GM18909 (cell line): Measurements from ENCODE around the gene HPCAL1.
"Not testable (repeated sequence)": the region's sequence is repeated elsewhere in the genome, so short reads cannot be mapped to it uniquely, and the experiment has no call there.

Source experiments
- ATAC-seq: cut with Tn5 transposase; IDR thresholded peaks from one replicate; pipeline ENCODE4 v1.9.1; 2021; ENCODE audit warnings: mild to moderate bottlenecking; ENCODE audit not compliant: unreplicated experiment, poor library complexity

Gene HPCAL1

GRCh38 chr2:10432311-10433181 lies 129.8 kb downstream of the HPCAL1 start:
- no peak for ATAC-seq

- ATAC-seq: no peak
Measured at GRCh38 chr2:10433264-10433946, 130.7 kb downstream of the HPCAL1 start.

GRCh38 chr2:10433947-10434885 lies 131.5 kb downstream of the HPCAL1 start:
- ATAC-seq: no peak

- peak; percentile 70 for ATAC-seq
Measured at GRCh38 chr2:10434886-10435819, 132.4 kb downstream of the HPCAL1 start.

- ATAC-seq: no peak
Measured at GRCh38 chr2:10435820-10436204, 133.1 kb downstream of the HPCAL1 start.

GRCh38 chr2:10436583-10437110 lies 133.9 kb downstream of the HPCAL1 start:
- ATAC-seq: no peak

GRCh38 chr2:10437806-10438205 lies 135.1 kb downstream of the HPCAL1 start:
- ATAC-seq: no peak

- ATAC-seq: no peak
Measured at GRCh38 chr2:10438688-10439087, 136.0 kb downstream of the HPCAL1 start.

- ATAC-seq: no peak
Measured at GRCh38 chr2:10439185-10439879, 136.6 kb downstream of the HPCAL1 start.

- ATAC-seq: no peak
Measured at GRCh38 chr2:10439971-10440370, 137.3 kb downstream of the HPCAL1 start.

- ATAC-seq: no peak
Measured at GRCh38 chr2:10440736-10441135, 138.0 kb downstream of the HPCAL1 start.

- no peak for ATAC-seq
Measured at GRCh38 chr2:10441948-10442347, 139.2 kb downstream of the HPCAL1 start.

GRCh38 chr2:10442469-10443126 lies 139.9 kb downstream of the HPCAL1 start:
- not testable (repeated sequence) for ATAC-seq

GRCh38 chr2:10444463-10444862 lies 141.8 kb downstream of the HPCAL1 start:
- no peak for ATAC-seq

- no peak for ATAC-seq
Measured at GRCh38 chr2:10446631-10447030, 143.9 kb downstream of the HPCAL1 start.

- peak; percentile 30 for ATAC-seq
Measured at GRCh38 chr2:10447300-10447894, 144.7 kb downstream of the HPCAL1 start.

- ATAC-seq: peak; percentile 76
Measured at GRCh38 chr2:10447895-10448575, 145.3 kb downstream of the HPCAL1 start, which contains the start of gene ODC1. Gene ODC1 (minus strand): TSS chr2:10448327. CDS start chr2:10445032, 3,295 bp downstream.
